ENCODE data around the gene MS4A2. TPM values are rescaled to one million over a fixed set of nuclear protein-coding genes. Genes with fewer than 3 reads are reported as not detected.

Gene MS4A2
- total RNA-seq, 1 donor from 2014 or later: not detected

GRCh38 chr11:60129853-60130252 is 41.4 kb downstream of the MS4A2 start:
- no peak overlapping the region for H3K4me3 Mint-ChIP-seq (ENCODE audit: unreplicated experiment)
- no peaks in the 10 kb centered on the region for H3K36me3 Mint-ChIP-seq (ENCODE audit: low read depth)
- no peaks in the 10 kb centered on the region for H3K27me3 Mint-ChIP-seq (ENCODE audit: low read depth)
- H3K4me1 Mint-ChIP-seq (ENCODE audit: low read depth): no peaks in the 10 kb centered on the region
- H3K27ac Mint-ChIP-seq (ENCODE audit: unreplicated experiment): no peak overlapping the region
- DNase-seq (ENCODE audit: low spot score): no peak
- TF ChIP-seq, protein P1, sequence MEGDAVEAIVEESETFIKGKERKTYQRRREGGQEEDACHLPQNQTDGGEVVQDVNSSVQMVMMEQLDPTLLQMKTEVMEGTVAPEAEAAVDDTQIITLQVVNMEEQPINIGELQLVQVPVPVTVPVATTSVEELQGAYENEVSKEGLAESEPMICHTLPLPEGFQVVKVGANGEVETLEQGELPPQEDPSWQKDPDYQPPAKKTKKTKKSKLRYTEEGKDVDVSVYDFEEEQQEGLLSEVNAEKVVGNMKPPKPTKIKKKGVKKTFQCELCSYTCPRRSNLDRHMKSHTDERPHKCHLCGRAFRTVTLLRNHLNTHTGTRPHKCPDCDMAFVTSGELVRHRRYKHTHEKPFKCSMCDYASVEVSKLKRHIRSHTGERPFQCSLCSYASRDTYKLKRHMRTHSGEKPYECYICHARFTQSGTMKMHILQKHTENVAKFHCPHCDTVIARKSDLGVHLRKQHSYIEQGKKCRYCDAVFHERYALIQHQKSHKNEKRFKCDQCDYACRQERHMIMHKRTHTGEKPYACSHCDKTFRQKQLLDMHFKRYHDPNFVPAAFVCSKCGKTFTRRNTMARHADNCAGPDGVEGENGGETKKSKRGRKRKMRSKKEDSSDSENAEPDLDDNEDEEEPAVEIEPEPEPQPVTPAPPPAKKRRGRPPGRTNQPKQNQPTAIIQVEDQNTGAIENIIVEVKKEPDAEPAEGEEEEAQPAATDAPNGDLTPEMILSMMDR (IDR thresholded peaks at IDR 0.05): no peak
- H3K9me3 Mint-ChIP-seq (ENCODE audit: low read depth): no peaks in the 10 kb centered on the region

GRCh38 chr11:60130496-60130895 is 42.0 kb downstream of the MS4A2 start:
- H3K4me1 Mint-ChIP-seq (ENCODE audit: low read depth): no peaks in the 10 kb centered on the region
- TF ChIP-seq, protein P1 (IDR thresholded peaks at IDR 0.05): peak; percentile 62
- H3K9me3 Mint-ChIP-seq (ENCODE audit: low read depth): no peaks in the 10 kb centered on the region
- no peak for DNase-seq (ENCODE audit: low spot score)
- no peak overlapping the region for H3K4me3 Mint-ChIP-seq (ENCODE audit: unreplicated experiment)
- H3K27ac Mint-ChIP-seq (ENCODE audit: unreplicated experiment): no peak overlapping the region
- no peaks in the 10 kb centered on the region for H3K36me3 Mint-ChIP-seq (ENCODE audit: low read depth)
- H3K27me3 Mint-ChIP-seq (ENCODE audit: low read depth): no peaks in the 10 kb centered on the region

- Mint-ChIP-seq H3K4me3 (ENCODE audit: unreplicated experiment) (no peak overlapping the region), H3K9me3 (ENCODE audit: low read depth) (no peaks in the 10 kb centered on the region), H3K36me3 (ENCODE audit: low read depth) (no peaks in the 10 kb centered on the region), H3K27ac (ENCODE audit: unreplicated experiment) (no peak overlapping the region), H3K27me3 (ENCODE audit: low read depth) (no peaks in the 10 kb centered on the region), H3K4me1 (ENCODE audit: low read depth) (no peaks in the 10 kb centered on the region)
- TF ChIP-seq, protein P1 (IDR thresholded peaks at IDR 0.05): no peak
- DNase-seq (ENCODE audit: low spot score): no peak
These were observed 43.4 kb downstream of the MS4A2 start for GRCh38 chr11:60131912-60132311.

- TF ChIP-seq, protein P1 (IDR thresholded peaks at IDR 0.05): no peak
- peaks cover 2% of the 10 kb centered on the region for H3K27me3 Mint-ChIP-seq (ENCODE audit: low read depth)
- H3K27ac Mint-ChIP-seq (ENCODE audit: unreplicated experiment): no peak overlapping the region
- H3K4me3 Mint-ChIP-seq (ENCODE audit: unreplicated experiment): no peak overlapping the region
- no peaks in the 10 kb centered on the region for H3K9me3 Mint-ChIP-seq (ENCODE audit: low read depth)
- H3K4me1 Mint-ChIP-seq (ENCODE audit: low read depth): no peaks in the 10 kb centered on the region
- DNase-seq (ENCODE audit: low spot score): no peak
- H3K36me3 Mint-ChIP-seq (ENCODE audit: low read depth): no peaks in the 10 kb centered on the region
These were observed 45.5 kb downstream of the MS4A2 start for GRCh38 chr11:60133917-60134316.

GRCh38 chr11:60143768-60144167 is 55.3 kb downstream of the MS4A2 start:
- peaks cover 5% of the 10 kb centered on the region for H3K27me3 Mint-ChIP-seq (ENCODE audit: low read depth)
- no peaks in the 10 kb centered on the region for H3K9me3 Mint-ChIP-seq (ENCODE audit: low read depth)
- H3K27ac Mint-ChIP-seq (ENCODE audit: unreplicated experiment): no peak overlapping the region
- no peak for DNase-seq (ENCODE audit: low spot score)
- no peaks in the 10 kb centered on the region for H3K4me1 Mint-ChIP-seq (ENCODE audit: low read depth)
- no peak overlapping the region for H3K4me3 Mint-ChIP-seq (ENCODE audit: unreplicated experiment)
- TF ChIP-seq, protein P1 (IDR thresholded peaks at IDR 0.05): no peak
- no peaks in the 10 kb centered on the region for H3K36me3 Mint-ChIP-seq (ENCODE audit: low read depth)

All from chondrocyte (in vitro differentiated cells).